PC-3 (cell line): Measurements from ENCODE around the gene POLR2C.

ENCODE experiments used
- EZH2 ChIP-seq: fragments of 300-600 bp; sonication (generic); IDR thresholded peaks from one replicate; pipeline ENCODE4 v1.6.1; 2017; ENCODE audit warnings: antibody characterized with exemption, mild to moderate bottlenecking, low read length; ENCODE audit not compliant: unreplicated experiment
- EZH2phosphoT487 ChIP-seq: fragments of 300-600 bp; sonication (generic); IDR thresholded peaks from 2 replicates; pipeline ENCODE4 v1.6.1; 2018; ENCODE audit warnings: mild to moderate bottlenecking, antibody characterized with exemption, low read length, borderline replicate concordance
- TF ChIP-seq, protein P1 (sequence below): fragments of 300-600 bp; sonication (generic); conservative IDR thresholded peaks from 2 replicates; pipeline ENCODE4 v1.5.1; 2017; ENCODE audit warnings: antibody characterized with exemption, low read depth, mild to moderate bottlenecking, low read length

- TF ChIP-seq, protein P1, sequence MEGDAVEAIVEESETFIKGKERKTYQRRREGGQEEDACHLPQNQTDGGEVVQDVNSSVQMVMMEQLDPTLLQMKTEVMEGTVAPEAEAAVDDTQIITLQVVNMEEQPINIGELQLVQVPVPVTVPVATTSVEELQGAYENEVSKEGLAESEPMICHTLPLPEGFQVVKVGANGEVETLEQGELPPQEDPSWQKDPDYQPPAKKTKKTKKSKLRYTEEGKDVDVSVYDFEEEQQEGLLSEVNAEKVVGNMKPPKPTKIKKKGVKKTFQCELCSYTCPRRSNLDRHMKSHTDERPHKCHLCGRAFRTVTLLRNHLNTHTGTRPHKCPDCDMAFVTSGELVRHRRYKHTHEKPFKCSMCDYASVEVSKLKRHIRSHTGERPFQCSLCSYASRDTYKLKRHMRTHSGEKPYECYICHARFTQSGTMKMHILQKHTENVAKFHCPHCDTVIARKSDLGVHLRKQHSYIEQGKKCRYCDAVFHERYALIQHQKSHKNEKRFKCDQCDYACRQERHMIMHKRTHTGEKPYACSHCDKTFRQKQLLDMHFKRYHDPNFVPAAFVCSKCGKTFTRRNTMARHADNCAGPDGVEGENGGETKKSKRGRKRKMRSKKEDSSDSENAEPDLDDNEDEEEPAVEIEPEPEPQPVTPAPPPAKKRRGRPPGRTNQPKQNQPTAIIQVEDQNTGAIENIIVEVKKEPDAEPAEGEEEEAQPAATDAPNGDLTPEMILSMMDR = no peak
- TF ChIP-seq EZH2phosphoT487 (no peak), EZH2 (no peak)
These were observed 54.3 kb downstream of the POLR2C start for GRCh38 chr16:57516773-57517172.
